ENCODE results near the gene MIOX. TPM values are rescaled to one million over a fixed set of nuclear protein-coding genes. Genes with fewer than 3 reads are reported as not detected.

MIOX gene
- total and polyA plus RNA-seq, 9 of the 15 experiments (the other 6 are each of a cell fraction or from before 2014, with no cell fraction given) = 0.08 TPM; not detected in 8

GRCh38 chr22:50525104-50525857 is 38.6 kb downstream of the MIOX start, which contains the start of gene SCO2 (continued):
- no peak for TF ChIP-seq ZNF79 (CRISPR knock-in tag; IDR thresholded peaks at IDR 0.05; ENCODE audit: low read depth)
- TF ChIP-seq ZNF57 (CRISPR knock-in tag; IDR thresholded peaks at IDR 0.05) = no peak
- peak; percentile 19; the same call in 1 of the 2 replicates for TF ChIP-seq FOSL1 (tag; conservative IDR thresholded peaks at IDR 0.05)
- TF ChIP-seq ZNF830 (CRISPR knock-in tag; IDR thresholded peaks at IDR 0.05) = peak; percentile 38; the same call in 1 of the 2 replicates
- no peak for TF ChIP-seq NFRKB (IDR thresholded peaks at IDR 0.05; ENCODE audit: low read depth)
- TF ChIP-seq ZNF347 (CRISPR knock-in tag; IDR thresholded peaks at IDR 0.05; ENCODE audit: low read depth) = no peak
- TF ChIP-seq ZNF232 (CRISPR knock-in tag; IDR thresholded peaks at IDR 0.05) = no peak
- TF ChIP-seq CC2D1A (IDR thresholded peaks at IDR 0.05) = no peak
- TF ChIP-seq ZBED1 (IDR thresholded peaks at IDR 0.05) = peak; percentile 24; the same call in 1 of the 2 replicates
- TF ChIP-seq U2AF2 (optimal IDR thresholded peaks at IDR 0.05; ENCODE audit: low read depth, low read length) = no peak
- TF ChIP-seq, protein P1, sequence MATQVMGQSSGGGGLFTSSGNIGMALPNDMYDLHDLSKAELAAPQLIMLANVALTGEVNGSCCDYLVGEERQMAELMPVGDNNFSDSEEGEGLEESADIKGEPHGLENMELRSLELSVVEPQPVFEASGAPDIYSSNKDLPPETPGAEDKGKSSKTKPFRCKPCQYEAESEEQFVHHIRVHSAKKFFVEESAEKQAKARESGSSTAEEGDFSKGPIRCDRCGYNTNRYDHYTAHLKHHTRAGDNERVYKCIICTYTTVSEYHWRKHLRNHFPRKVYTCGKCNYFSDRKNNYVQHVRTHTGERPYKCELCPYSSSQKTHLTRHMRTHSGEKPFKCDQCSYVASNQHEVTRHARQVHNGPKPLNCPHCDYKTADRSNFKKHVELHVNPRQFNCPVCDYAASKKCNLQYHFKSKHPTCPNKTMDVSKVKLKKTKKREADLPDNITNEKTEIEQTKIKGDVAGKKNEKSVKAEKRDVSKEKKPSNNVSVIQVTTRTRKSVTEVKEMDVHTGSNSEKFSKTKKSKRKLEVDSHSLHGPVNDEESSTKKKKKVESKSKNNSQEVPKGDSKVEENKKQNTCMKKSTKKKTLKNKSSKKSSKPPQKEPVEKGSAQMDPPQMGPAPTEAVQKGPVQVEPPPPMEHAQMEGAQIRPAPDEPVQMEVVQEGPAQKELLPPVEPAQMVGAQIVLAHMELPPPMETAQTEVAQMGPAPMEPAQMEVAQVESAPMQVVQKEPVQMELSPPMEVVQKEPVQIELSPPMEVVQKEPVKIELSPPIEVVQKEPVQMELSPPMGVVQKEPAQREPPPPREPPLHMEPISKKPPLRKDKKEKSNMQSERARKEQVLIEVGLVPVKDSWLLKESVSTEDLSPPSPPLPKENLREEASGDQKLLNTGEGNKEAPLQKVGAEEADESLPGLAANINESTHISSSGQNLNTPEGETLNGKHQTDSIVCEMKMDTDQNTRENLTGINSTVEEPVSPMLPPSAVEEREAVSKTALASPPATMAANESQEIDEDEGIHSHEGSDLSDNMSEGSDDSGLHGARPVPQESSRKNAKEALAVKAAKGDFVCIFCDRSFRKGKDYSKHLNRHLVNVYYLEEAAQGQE (IDR thresholded peaks at IDR 0.05; ENCODE audit: borderline replicate concordance) = peak; percentile 86
- TF ChIP-seq, protein P1 (CRISPR knock-in tag; IDR thresholded peaks at IDR 0.05; ENCODE audit: low read depth) = no peak
- TF ChIP-seq, protein P2, sequence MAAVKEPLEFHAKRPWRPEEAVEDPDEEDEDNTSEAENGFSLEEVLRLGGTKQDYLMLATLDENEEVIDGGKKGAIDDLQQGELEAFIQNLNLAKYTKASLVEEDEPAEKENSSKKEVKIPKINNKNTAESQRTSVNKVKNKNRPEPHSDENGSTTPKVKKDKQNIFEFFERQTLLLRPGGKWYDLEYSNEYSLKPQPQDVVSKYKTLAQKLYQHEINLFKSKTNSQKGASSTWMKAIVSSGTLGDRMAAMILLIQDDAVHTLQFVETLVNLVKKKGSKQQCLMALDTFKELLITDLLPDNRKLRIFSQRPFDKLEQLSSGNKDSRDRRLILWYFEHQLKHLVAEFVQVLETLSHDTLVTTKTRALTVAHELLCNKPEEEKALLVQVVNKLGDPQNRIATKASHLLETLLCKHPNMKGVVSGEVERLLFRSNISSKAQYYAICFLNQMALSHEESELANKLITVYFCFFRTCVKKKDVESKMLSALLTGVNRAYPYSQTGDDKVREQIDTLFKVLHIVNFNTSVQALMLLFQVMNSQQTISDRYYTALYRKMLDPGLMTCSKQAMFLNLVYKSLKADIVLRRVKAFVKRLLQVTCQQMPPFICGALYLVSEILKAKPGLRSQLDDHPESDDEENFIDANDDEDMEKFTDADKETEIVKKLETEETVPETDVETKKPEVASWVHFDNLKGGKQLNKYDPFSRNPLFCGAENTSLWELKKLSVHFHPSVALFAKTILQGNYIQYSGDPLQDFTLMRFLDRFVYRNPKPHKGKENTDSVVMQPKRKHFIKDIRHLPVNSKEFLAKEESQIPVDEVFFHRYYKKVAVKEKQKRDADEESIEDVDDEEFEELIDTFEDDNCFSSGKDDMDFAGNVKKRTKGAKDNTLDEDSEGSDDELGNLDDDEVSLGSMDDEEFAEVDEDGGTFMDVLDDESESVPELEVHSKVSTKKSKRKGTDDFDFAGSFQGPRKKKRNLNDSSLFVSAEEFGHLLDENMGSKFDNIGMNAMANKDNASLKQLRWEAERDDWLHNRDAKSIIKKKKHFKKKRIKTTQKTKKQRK (IDR thresholded peaks at IDR 0.05; ENCODE audit: borderline replicate concordance, low read depth, low read length) = no peak
- TF ChIP-seq, protein P3, sequence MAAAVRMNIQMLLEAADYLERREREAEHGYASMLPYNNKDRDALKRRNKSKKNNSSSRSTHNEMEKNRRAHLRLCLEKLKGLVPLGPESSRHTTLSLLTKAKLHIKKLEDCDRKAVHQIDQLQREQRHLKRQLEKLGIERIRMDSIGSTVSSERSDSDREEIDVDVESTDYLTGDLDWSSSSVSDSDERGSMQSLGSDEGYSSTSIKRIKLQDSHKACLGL (CRISPR knock-in tag; IDR thresholded peaks at IDR 0.05; ENCODE audit: borderline replicate concordance, poor library complexity, severe bottlenecking) = no peak
- no peak for TF ChIP-seq TEAD1 (CRISPR knock-in tag; IDR thresholded peaks at IDR 0.05)
